HCT116 (cell line): Measurements from ENCODE around the gene EIF4G3. TPM values are rescaled to one million over a fixed set of nuclear protein-coding genes. Genes with fewer than 3 reads are reported as not detected.
"Not testable (repeated sequence)": the region's sequence is repeated elsewhere in the genome, so short reads cannot be mapped to it uniquely, and the experiment has no call there.

Experiments
- ATAC-seq: fragments of 200-7000 bp; cut with Tn5 transposase; 2 replicates; pipeline ENCODE4 v1.9.1; 2020; ENCODE audit warnings: mild to moderate bottlenecking, moderate library complexity
- BruUV-seq: library from RNA; stranded (reverse); fragments of 400-500 nt; replicated peaks from 2 replicates; lab custom pipeline; 2021; lab: Mats Ljungman, UMichigan
- CTCF ChIA-PET: fragments of 300-600 bp; sonication (Branson Sonifier 250); formaldehyde crosslinking; loops from one replicate; lab custom pipeline; 2021; ENCODE audit warnings: antibody characterized with exemption; lab: Charles Lee
- POLR2A ChIA-PET: fragments of 300-600, 350-600 bp; sonication (Branson Sonifier 250); formaldehyde crosslinking; loops from one replicate; lab custom pipeline; 2021; ENCODE audit warnings: antibody characterized with exemption; lab: Charles Lee
- RAD21 ChIA-PET, 2 experiments: fragments of 300-600 bp; sonication (Branson Sonifier 250); formaldehyde crosslinking; loops; one replicate each; lab custom pipeline; 2023; ENCODE audit warnings: low total read pairs in 2 of 2; ENCODE audit not compliant: uncharacterized antibody in 2 of 2, unreplicated experiment in 2 of 2, low non-redundant PET in 1 of 2; lab: Charles Lee
- DNase-seq: peaks from one replicate; pipeline ENCODE4 v3.0.0-alpha.2; 2010; ENCODE audit warnings: low read depth, low spot score
- H2AFZ ChIP-seq: fragments of 200-600 bp; shearing (Covaris generic), sonication (generic); 2 replicates; pipeline ENCODE4 v1.6.1; 2017; ENCODE audit warnings: low read depth, mixed run types, mixed read lengths, antibody characterized with exemption, low read length; ENCODE audit not compliant: poor library complexity, severe bottlenecking
- H3K27ac ChIP-seq: 2 replicates; pipeline ENCODE4 v1.5.1; 2012; ENCODE audit warnings: low read depth, low read length
- H3K27me3 ChIP-seq: fragments of 200-600 bp; sonication (generic); 2 replicates; pipeline ENCODE4 v1.6.1; 2016; ENCODE audit warnings: mixed run types, low read length, mixed read lengths; ENCODE audit not compliant: insufficient read depth
- H3K36me3 ChIP-seq, 2 experiments: fragments of 200-500 bp in 1 of 2; fragments of 200-600 bp in 1 of 2; sonication (Bioruptor generic) in 1 of 2; sonication (generic) in 1 of 2; 2 replicates each; pipeline versions ENCODE4 v1.5.1 to v1.6.1; 2014 to 2016; ENCODE audit warnings: low read length in 2 of 2, inconsistent platforms in 1 of 2, mixed read lengths in 1 of 2, mixed run types in 1 of 2; ENCODE audit not compliant: insufficient read depth in 2 of 2, control insufficient read depth in 1 of 2
- H3K4me1 ChIP-seq, 2 experiments: fragments of 200-600 bp in 1 of 2; sonication (generic) in 1 of 2; 2 replicates each; pipeline versions ENCODE4 v1.5.1 to v1.6.1; 2012 to 2017; ENCODE audit warnings: low read length in 2 of 2, inconsistent platforms in 1 of 2, mild to moderate bottlenecking in 1 of 2, mixed read lengths in 1 of 2, mixed run types in 1 of 2, moderate library complexity in 1 of 2; ENCODE audit not compliant: insufficient read depth in 2 of 2, control insufficient read depth in 1 of 2
- H3K4me2 ChIP-seq: fragments of 200-600 bp; sonication (generic); 2 replicates; pipeline ENCODE4 v1.6.1; 2017; ENCODE audit warnings: mixed run types, low read length, mixed read lengths
- H3K4me3 ChIP-seq, 2 experiments: fragments of 200-600 bp in 1 of 2; sonication (generic) in 1 of 2; replicated peaks in 1 of 2; 2 replicates each; pipeline ENCODE4 v1.5.1; 2011 to 2016; ENCODE audit warnings: low read length in 2 of 2, control low read depth in 1 of 2, low read depth in 1 of 2, mild to moderate bottlenecking in 1 of 2, mixed read lengths in 1 of 2, mixed run types in 1 of 2
- H3K79me2 ChIP-seq: fragments of 200-600 bp; sonication (generic); 2 replicates; pipeline ENCODE4 v1.6.1; 2017; ENCODE audit warnings: mild to moderate bottlenecking, mixed run types, low read length, moderate library complexity, mixed read lengths; ENCODE audit not compliant: insufficient read depth
- H3K9ac ChIP-seq: fragments of 200-600 bp; sonication (generic); 2 replicates; pipeline ENCODE4 v1.6.1; 2016; ENCODE audit warnings: low read length, mixed read lengths
- H3K9me2 ChIP-seq: fragments of 200-600 bp; sonication (generic), shearing (Covaris generic); 2 replicates; pipeline ENCODE4 v1.6.1; 2017; ENCODE audit warnings: mixed run types, mild to moderate bottlenecking, moderate library complexity; ENCODE audit not compliant: insufficient read depth
- H3K9me3 ChIP-seq, 2 experiments: fragments of 200-500 bp in 1 of 2; fragments of 200-600 bp in 1 of 2; sonication (Bioruptor generic) in 1 of 2; sonication (generic) in 1 of 2; 2 replicates each; pipeline ENCODE4 v1.6.1; 2014 to 2017; ENCODE audit warnings: low read length in 2 of 2, mixed read lengths in 2 of 2, inconsistent platforms in 1 of 2, low read depth in 1 of 2, mild to moderate bottlenecking in 1 of 2, mixed run types in 1 of 2, moderate library complexity in 1 of 2; ENCODE audit not compliant: control insufficient read depth in 1 of 2, insufficient read depth in 1 of 2
- H4K20me1 ChIP-seq: fragments of 200-600 bp; sonication (generic), shearing (Covaris generic); 2 replicates; pipeline ENCODE4 v1.6.1; 2017; ENCODE audit warnings: mixed run types, mild to moderate bottlenecking, moderate library complexity; ENCODE audit not compliant: insufficient read depth
- EGR1 ChIP-seq: IDR thresholded peaks from 2 replicates; pipeline ENCODE4 v1.6.1; 2012; ENCODE audit warnings: low read depth
- ELF1 ChIP-seq: IDR thresholded peaks from 2 replicates; pipeline ENCODE4 v1.6.1; 2012; ENCODE audit warnings: low read depth, borderline replicate concordance
- EZH2phosphoT487 ChIP-seq: fragments of 200-600 bp; IDR thresholded peaks from 2 replicates; pipeline ENCODE4 v1.6.1; 2018; ENCODE audit warnings: antibody characterized with exemption, borderline replicate concordance
- FOSL1 ChIP-seq: IDR thresholded peaks from 2 replicates; pipeline ENCODE4 v1.6.1; 2012; ENCODE audit warnings: low read depth
- JUND ChIP-seq: IDR thresholded peaks from 2 replicates; pipeline ENCODE4 v1.6.1; 2012
- POLR2A ChIP-seq: IDR thresholded peaks from 2 replicates; pipeline ENCODE4 v1.7.0; 2011; ENCODE audit warnings: borderline replicate concordance; ENCODE audit not compliant: insufficient read depth, insufficient read length; ENCODE audit errors: extremely low read depth
- POLR2AphosphoS5 ChIP-seq: IDR thresholded peaks from 2 replicates; pipeline ENCODE4 v1.6.1; 2011; ENCODE audit warnings: mild to moderate bottlenecking, low read depth, low read length, moderate library complexity
- TCF7L2 ChIP-seq: IDR thresholded peaks from 2 replicates; pipeline ENCODE4 v1.7.0; 2011; ENCODE audit warnings: borderline replicate concordance, inconsistent platforms; ENCODE audit not compliant: insufficient read depth, insufficient read length; ENCODE audit errors: extremely low read depth
- YY1 ChIP-seq: IDR thresholded peaks from 2 replicates; pipeline ENCODE4 v1.6.1; 2011; ENCODE audit warnings: low read length, low read depth, moderate library complexity, mild to moderate bottlenecking; ENCODE audit not compliant: insufficient replicate concordance; ENCODE audit errors: extremely low read depth
- ZBTB33 ChIP-seq: IDR thresholded peaks from 2 replicates; pipeline ENCODE4 v1.6.1; 2011; ENCODE audit warnings: mild to moderate bottlenecking, low read length, moderate library complexity; ENCODE audit not compliant: insufficient replicate concordance; ENCODE audit errors: extremely low read depth
- ZFX ChIP-seq: fragments of 450-650 bp; IDR thresholded peaks from 2 replicates; pipeline ENCODE4 v1.6.1; 2017
- ZNF274 ChIP-seq: fragments of 200-500 bp; sonication (Bioruptor generic); IDR thresholded peaks from 2 replicates; pipeline ENCODE4 v1.6.1; 2014; ENCODE audit warnings: mild to moderate bottlenecking, low read depth, low read length, inconsistent platforms
- intact Hi-C: fragments of 100-400 bp; cut with micrococcal nuclease; formaldehyde crosslinking; loops from 2 replicates; pipeline ENCODE4 v1.10.0; 2022
- total RNA-seq: library from RNA; stranded (reverse); gene quantifications from one replicate; pipeline ENCODE4 v1.2.1, GENCODE V29; 2021; ENCODE audit not compliant: unreplicated experiment
- TF ChIP-seq, protein P1 (sequence below): IDR thresholded peaks from 2 replicates; pipeline ENCODE4 v1.6.1; 2012
- TF ChIP-seq, protein P2 (sequence below), 3 experiments: fragments of 200-600 bp in 1 of 3; sonication (generic) in 1 of 3; IDR thresholded peaks in 2 of 3; conservative IDR thresholded peaks in 1 of 3; 2 replicates each; pipeline ENCODE4 v1.5.1; 2012 to 2017; ENCODE audit warnings: low read depth in 2 of 3, low read length in 2 of 3, antibody characterized with exemption in 1 of 3, borderline replicate concordance in 1 of 3, control low read depth in 1 of 3, mild to moderate bottlenecking in 1 of 3, mixed read lengths in 1 of 3, mixed run types in 1 of 3, moderate library complexity in 1 of 3; ENCODE audit not compliant: insufficient read depth in 1 of 3

The EIF4G3 gene
- total RNA-seq, 1 experiment from 2014 or later: 40.1 TPM

GRCh38 chr1:21212126-21212525, 35.4 kb upstream of the EIF4G3 start:
- ATAC-seq (no peak), DNase-seq (no peak)
- Histone ChIP-seq H3K79me2 (no peaks in the 10 kb centered on the region), H3K36me3 (no peaks in the 10 kb centered on the region), H3K27me3 (no peaks in the 10 kb centered on the region), H3K4me3 (no peak overlapping the region), H3K9me2 (no peaks in the 10 kb centered on the region), H4K20me1 (no peaks in the 10 kb centered on the region), H2AFZ (no peak overlapping the region), H3K27ac (no peak overlapping the region), H3K4me2 (no peak overlapping the region; the same call in 1 of the 2 replicates), H3K9ac (no peak overlapping the region), H3K4me1 (peaks cover 2 to 9% of the 10 kb centered on the region in 2 experiments; a peak in 2 of 4 replicates), H3K9me3 (no peaks in the 10 kb centered on the region)
- ChIA-PET POLR2A (no interaction called here), RAD21 (interaction anchor here in 1 of 2 experiments (0.7 kb wide), 1 partner anchor 156 kb away, joined by 4 read pairs; no protein-coding TSS in a partner anchor), CTCF (no interaction called here)
- no peak for TF ChIP-seq POLR2A
- TF ChIP-seq FOSL1: no peak
- TF ChIP-seq, protein P1, sequence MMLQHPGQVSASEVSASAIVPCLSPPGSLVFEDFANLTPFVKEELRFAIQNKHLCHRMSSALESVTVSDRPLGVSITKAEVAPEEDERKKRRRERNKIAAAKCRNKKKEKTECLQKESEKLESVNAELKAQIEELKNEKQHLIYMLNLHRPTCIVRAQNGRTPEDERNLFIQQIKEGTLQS: no peak
- no peak for TF ChIP-seq YY1
- TF ChIP-seq ZFX: no peak
- no peak for TF ChIP-seq EZH2phosphoT487
- TF ChIP-seq POLR2AphosphoS5: no peak
- TF ChIP-seq, protein P2, sequence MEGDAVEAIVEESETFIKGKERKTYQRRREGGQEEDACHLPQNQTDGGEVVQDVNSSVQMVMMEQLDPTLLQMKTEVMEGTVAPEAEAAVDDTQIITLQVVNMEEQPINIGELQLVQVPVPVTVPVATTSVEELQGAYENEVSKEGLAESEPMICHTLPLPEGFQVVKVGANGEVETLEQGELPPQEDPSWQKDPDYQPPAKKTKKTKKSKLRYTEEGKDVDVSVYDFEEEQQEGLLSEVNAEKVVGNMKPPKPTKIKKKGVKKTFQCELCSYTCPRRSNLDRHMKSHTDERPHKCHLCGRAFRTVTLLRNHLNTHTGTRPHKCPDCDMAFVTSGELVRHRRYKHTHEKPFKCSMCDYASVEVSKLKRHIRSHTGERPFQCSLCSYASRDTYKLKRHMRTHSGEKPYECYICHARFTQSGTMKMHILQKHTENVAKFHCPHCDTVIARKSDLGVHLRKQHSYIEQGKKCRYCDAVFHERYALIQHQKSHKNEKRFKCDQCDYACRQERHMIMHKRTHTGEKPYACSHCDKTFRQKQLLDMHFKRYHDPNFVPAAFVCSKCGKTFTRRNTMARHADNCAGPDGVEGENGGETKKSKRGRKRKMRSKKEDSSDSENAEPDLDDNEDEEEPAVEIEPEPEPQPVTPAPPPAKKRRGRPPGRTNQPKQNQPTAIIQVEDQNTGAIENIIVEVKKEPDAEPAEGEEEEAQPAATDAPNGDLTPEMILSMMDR (IDR thresholded peaks at IDR 0.05 in 2 of 3, conservative IDR thresholded peaks at IDR 0.05 in 1 of 3; ENCODE audit: borderline replicate concordance in 1 of 3, insufficient read depth in 1 of 3, low read depth in 2 of 3, low read length in 2 of 3): no peak
- TF ChIP-seq ZNF274: no peak
- no peak for TF ChIP-seq ZBTB33
- TF ChIP-seq ELF1: no peak
- TF ChIP-seq EGR1: no peak
- TF ChIP-seq JUND: no peak
- TF ChIP-seq TCF7L2: no peak
- intact Hi-C loops: no loop called here
- no TSS peak for BruUV-seq

DNA sequence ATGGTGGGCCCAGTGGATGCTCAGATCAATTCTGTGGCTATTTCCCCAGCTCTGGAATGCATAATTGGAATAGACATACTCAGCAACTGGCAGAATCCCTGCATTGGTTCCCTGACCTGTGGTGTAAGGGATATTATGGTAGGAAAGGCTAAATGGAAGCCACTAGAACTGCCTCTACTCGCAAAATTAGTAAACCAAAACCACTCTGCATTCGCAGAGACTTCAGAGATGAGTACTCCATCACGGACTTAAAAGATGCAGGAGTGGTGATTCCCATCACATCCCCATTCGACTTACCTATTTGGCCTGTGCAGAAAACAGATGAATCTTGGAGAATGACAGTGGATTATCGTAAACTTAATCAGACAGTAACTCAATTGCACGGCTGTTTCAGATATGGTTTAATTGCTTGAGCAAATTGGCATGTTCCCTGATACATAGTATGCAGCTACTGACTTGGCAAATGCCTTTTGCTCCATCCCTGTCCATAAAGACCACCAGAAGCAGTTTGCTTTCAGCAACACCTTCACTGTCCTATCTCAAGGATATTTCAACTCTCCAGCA, 31.5 kb upstream of the EIF4G3 start:
- H4K20me1 ChIP-seq, H2AFZ ChIP-seq, RAD21 ChIA-PET, intact Hi-C loops, CTCF ChIA-PET, H3K4me3 ChIP-seq, H3K9ac ChIP-seq, H3K27me3 ChIP-seq, H3K36me3 ChIP-seq, H3K4me1 ChIP-seq, POLR2A ChIA-PET, H3K4me2 ChIP-seq, DNase-seq, H3K9me2 ChIP-seq, BruUV-seq, ATAC-seq, H3K9me3 ChIP-seq, H3K79me2 ChIP-seq, H3K27ac ChIP-seq: not testable (repeated sequence)
